GM12875 (cell line): ENCODE results near the gene MAFB.

Experiments used
- H3K4me3 ChIP-seq: one replicate; pipeline ENCODE4 v1.5.1; 2011; ENCODE audit warnings: low read depth, low read length, control low read depth
- CTCF ChIP-seq: IDR thresholded peaks from 2 replicates; pipeline ENCODE4 v1.5.1; 2011; ENCODE audit warnings: low read depth, mild to moderate bottlenecking, control low read depth, inconsistent platforms, low read length, moderate library complexity, borderline replicate concordance; ENCODE audit not compliant: insufficient read depth

The MAFB gene

GRCh38 chr20:40704828-40705227, 15.8 kb upstream of the MAFB start:
- H3K4me3 ChIP-seq = no peak overlapping the region
- TF ChIP-seq CTCF = no peak

DNA sequence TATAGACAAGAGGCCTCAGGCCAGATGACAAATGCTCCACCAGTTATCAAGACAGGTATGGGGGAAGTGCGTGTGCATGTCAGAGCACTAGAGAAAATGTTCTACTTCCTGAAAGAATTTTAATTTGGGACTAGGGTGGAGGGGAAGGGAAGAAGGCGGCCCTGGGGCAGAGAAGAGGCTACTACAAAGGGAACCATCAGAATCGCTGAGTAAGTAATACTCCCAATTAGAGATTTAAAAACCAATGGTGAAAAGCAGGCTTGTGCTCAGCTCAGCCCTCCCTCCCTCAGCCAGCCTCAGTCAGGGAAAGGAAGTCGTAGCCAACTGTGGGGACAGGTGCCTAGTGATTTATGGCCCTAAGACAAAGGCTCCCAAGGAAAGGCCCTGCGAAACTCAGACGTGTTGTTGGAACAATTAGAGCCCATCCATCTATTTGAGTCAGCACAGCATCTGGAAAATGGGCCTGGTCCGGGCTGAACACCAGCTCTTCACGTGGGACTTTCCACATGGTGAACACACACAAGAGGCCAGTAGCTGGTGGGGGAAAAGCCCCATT, 15.0 kb upstream of the MAFB start:
- H3K4me3 ChIP-seq = no peak overlapping the region
- TF ChIP-seq CTCF = no peak

DNA sequence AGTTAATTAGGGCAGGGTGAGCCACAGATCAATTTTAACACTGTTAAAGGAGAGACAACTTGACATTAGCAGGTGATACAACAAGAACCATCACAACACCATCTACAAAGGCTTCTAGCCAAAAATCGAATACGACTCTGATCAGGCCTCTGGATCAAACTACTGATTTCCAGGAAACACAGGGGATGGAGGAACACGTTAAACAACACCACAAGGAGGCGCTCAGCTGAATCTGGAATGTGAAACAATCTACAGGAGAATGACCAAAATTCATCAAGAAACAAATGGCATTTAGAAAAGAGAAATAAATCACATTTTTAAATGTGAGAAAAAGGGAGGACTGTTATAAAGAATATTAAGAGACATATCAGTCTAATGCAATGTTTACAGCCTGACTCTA, 13.5 kb upstream of the MAFB start:
- H3K4me3 ChIP-seq = no peak overlapping the region
- TF ChIP-seq CTCF = no peak

DNA sequence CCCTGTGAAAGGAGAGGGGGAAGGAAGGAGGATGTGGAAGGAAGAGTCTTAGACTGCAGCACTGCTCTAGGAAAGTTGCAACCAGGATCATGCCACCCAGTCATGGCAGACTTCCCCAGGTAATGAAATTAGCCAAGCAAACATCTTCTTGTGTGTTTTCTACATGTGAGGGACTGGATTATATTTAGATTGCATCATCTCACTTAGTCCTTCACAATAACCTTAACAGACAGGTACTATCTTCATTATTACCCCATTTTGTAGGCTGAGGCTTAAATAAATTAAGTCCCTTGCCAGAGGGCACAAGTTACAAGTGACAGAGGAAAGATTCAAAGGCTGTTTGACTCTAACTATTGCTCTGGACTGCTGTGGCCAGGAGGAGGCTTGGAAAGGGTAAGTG, 9.7 kb upstream of the MAFB start:
- no peak overlapping the region for H3K4me3 ChIP-seq
- no peak for TF ChIP-seq CTCF

GRCh38 chr20:40698281-40698680, 9.2 kb upstream of the MAFB start:
- H3K4me3 ChIP-seq = no peak overlapping the region
- TF ChIP-seq CTCF = no peak

- H3K4me3 ChIP-seq = no peak overlapping the region
- no peak for TF ChIP-seq CTCF
Observed at GRCh38 chr20:40697541-40697940, 8.5 kb upstream of the MAFB start.

DNA sequence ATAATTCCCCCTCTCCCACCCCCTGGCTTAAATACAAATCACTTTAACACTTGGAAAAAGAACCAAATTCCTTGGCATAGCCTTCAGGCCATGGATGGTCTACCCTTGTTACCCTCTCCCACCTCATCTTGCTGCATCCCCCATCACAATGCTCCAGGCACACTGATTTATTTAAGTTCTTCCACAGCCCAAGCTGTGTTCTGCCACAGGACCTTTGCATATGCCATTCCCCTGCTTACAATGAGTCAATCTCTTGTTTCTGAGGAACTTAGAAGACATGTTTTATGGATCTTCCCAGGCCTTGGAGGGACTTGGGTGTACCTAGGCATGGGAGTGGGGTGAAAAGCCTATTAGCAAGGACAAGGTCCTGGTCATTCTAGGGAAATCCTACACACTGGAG, 6.2 kb upstream of the MAFB start:
- H3K4me3 ChIP-seq = no peak overlapping the region
- no peak for TF ChIP-seq CTCF
